Measurements from ENCODE around the gene GOT2.
"Not testable (repeated sequence)": the region's sequence is repeated elsewhere in the genome, so short reads cannot be mapped to it uniquely, and the experiment has no call there.

Gene GOT2

DNA sequence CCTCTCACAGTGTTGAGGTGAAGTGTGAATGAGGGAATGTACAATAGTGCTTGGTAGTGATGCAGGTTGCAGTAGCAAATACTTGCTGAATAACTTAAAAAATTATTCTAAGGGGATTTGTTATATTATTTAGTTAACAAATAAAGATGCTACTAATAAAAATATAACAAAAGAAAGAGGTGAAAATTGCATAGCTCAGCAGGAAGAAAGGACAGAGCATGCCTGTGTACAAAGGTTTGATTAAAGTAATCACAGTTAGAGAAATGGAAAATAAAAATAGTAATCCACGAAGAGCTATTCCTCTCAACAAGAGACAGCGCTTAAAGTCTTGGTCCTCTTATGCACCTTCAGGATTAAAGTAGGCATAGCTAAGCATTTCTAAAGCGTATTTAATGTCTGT lies 11.0 kb downstream of the GOT2 start:
- DNase-seq (ENCODE audit: low read depth in 1 of 2, low spot score in 1 of 2): no peak

DNA sequence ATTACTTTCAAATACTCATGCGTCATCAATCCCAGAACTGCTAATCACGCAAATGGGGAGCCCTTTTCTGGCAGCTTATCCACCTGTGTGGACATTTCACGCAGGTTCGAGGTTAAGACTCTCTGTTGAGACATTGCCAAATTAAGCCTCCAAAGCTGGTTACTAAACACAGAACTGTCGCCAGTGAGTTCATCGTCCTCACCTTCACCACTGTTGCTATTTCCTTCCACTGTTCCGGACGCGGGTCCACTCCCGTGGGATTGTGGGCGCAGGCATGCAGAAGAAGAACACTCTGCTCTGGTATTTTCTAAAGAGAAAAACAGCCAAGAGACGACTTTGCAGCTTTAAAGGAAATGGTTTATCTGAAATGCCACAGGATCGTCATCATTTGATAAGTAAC lies 16.1 kb downstream of the GOT2 start:
- DNase-seq (ENCODE audit: low read depth in 1 of 2, low spot score in 1 of 2): no peak

DNA sequence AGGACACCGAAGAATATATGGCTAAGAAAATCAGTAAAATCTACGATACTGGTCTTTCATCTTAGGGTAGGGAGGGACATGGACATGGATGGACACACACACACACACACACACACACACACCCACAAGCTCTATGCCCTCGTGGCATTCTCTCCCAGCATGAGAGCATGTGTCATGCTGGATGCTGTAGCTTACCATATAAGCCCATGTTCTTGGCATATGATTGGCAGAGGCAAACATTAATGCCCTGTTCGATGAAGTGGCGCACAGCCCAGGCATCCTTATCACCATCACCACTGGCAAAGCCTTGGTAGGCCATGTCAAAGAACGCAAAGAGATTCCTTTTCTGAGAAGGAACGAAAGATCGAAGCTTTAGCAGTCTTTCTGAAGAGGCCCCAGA lies 17.6 kb downstream of the GOT2 start:
- no peak for DNase-seq (ENCODE audit: low read depth in 1 of 2, low spot score in 1 of 2)

DNA sequence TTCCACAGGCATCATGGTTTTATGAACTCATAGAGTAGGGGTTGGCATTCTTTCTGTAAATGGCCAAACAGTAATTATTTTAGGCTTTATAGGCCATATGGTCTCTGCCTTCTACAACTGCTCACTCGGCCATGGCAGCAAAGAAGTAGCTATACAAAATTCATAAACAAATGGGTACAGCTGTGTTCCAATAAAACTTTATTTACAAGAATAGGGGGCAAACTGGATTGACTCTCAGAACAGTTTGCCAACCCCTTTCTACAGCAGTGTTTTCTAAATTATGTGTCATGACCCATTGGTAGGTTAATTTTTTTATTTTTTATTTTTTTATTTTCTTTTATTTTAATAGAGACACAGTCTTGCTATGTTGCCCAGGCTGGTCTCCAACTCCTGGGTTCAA lies 20.4 kb downstream of the GOT2 start:
- DNase-seq (ENCODE audit: low read depth in 1 of 2, low spot score in 1 of 2): no peak

DNA sequence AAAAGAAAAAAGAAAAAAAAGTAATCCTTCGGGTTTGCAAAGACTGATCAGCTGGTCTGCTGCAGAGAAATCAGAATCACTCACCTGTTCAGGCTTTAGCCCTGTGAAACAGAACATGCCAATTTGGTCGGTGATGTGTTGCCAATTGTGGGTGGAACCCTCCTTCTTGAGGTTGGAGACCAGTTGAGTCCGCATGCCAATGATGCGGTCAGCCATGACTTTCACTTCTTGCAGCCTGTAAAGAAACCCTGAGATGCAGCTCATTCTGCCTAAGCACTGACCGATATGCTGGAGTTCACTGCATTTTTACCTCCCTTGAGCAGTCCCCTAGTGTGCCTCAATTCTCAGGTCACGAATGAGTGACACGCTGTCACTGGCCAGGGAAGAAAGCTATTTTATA lies 24.8 kb downstream of the GOT2 start:
- no peak for DNase-seq (ENCODE audit: low read depth in 1 of 2, low spot score in 1 of 2)

DNA sequence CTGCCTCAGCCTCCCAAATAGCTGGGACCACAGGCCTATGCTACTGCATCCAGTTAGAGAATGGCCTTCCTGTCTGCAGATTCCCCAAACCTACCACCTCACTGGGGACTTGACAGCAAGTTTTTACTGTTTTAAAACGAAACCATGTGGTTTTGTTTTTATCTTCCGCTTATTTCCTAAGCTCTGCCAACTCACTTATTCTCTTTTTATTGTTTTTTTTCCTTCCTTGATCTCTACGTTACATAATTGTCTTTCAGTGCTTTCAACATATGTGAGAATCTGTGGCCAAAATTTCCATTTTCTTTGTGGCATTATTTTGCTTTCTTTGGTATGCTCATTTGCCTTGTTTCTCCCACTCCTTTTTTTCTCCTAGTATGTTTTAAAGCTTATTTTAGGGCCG lies 35.0 kb downstream of the GOT2 start:
- no peak for DNase-seq (ENCODE audit: low read depth in 1 of 2, low spot score in 1 of 2)

DNA sequence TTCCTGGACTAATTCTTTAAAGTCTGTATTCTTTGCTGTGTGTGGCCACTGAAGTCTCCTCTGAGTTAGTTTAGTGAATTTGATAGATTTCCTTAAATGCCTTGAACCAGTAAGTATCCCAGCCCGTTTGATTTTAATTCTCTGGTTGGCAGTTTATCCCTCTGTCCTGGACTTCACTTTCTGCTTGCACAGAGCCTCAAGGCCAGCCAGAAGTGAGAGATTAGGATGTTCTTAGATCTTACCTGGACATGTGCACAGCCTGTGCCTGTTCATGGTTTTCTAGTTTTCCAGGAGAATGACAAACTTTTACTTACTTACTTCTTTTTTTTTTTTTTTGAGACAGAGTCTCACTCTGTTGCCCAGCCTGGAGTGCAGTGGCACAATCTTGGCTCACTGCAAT lies 38.7 kb downstream of the GOT2 start:
- no peak for DNase-seq (ENCODE audit: low read depth in 1 of 2, low spot score in 1 of 2)

DNA sequence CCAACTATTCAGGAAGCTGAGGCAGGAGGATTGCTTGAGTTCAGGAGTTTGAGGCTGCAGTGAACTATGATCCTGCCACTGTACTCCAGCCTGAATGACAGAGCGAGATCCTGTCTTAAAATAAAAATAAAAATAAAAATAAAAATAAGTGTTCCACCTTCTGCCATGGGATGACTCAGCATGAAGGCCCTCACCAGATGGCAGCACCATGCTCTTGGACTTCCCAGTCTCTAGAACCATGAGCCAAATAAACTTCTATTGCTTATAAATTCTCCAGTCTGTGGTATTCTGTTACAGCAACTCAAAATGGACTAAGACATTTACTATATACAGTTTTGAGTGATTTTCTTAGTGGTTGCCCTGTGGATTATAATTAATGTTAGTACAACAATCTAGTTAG lies 41.7 kb downstream of the GOT2 start:
- no peak for DNase-seq (ENCODE audit: low read depth in 1 of 2, low spot score in 1 of 2)

DNA sequence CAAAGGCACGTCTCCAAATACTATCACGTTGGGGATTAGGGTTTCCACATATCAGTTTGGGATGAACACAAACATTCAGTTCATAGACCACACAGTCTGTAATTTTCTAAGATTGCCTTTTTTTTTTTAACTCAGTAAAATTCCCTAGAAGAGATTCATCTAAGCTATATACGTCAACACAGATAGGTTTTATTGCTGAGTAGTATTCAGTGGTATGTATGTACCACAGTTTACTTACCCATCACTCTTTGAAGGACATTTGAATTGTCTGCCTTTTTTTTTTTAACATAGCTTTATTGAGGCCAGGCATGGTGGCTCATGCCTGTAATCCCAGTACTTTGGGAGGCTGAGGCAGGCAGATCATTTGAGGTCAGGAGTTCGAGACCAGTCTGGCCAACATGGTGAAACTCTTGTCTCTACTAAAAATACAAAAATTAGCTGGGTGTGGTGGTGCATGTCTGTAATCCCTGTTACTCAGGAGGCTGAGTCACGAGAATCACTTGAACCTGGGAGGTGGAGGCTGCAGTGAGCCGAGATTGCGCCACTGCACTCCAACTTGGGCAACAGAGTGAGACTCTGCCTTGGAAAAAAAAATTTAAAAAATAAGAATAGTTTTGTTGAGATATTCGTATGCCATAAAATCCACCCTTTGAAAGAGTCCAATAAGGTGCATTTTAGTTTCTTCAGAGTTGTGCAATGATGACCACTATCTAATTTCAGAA lies 47.0 kb downstream of the GOT2 start:
- DNase-seq (ENCODE audit: low read depth in 1 of 2, low spot score in 1 of 2): not testable (repeated sequence)

DNA sequence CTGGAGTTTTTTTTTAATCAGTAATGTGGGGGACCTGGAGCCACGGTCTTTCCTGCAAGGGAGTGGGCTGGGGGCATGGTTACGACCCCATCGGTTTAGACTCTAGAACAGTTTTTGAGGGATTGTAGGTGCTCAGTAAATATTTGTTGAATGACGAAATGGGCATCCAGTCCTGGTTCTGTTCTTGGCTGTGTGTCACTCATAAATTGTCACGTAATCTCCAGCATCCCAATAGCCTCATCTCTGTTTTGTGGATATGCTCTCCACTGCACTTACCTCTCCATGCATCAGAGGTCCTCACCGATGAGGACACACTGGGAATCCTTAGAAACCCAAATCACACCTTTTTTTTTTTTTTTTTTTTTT lies 49.0 kb downstream of the GOT2 start:
- no peak for DNase-seq (ENCODE audit: low read depth in 1 of 2, low spot score in 1 of 2)

DNA sequence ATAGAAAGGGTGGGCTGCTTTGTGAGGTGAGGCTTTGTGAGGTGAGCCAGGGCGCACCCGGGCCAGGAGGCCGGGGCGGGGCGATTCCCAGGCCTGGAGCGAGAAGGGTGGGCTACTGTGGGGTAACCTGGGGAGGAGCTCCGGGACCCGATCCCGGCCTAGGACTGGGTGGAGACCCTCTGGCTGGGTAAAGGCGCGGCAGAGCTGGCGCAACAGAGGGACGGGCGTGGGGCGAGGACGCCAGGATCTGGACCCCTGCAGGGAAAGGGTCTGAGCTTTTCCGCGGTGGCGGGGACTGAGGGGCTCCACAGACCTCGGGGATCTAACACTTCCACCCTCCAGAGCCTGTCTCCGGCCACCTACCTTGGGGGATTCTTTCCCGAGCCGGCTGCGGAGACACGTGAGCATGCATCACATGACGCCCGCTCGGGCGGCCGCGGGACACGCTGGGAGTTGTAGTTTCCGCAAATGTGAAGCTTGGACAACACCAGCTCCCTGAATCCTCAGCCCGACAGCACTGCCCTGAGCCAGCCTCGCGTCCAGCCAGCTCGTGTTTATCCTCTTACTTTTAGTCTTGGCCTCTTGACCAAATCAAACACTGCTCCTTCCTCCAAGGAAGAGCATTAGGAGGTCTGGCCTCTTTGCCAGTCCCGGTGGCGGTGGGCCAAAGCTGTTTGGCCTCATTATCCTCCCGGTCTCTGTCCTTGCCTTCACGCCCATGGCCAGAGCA lies 49.6 kb downstream of the GOT2 start, which contains the start of gene SLC38A7:
Gene SLC38A7 (minus strand): TSS at position 417 of the 730 bp plus-strand sequence. CDS start 4,644 bp downstream, outside the sequence.
- DNase-seq (ENCODE audit: low read depth in 1 of 2, low spot score in 1 of 2): peak; percentile 35 to 48

DNA sequence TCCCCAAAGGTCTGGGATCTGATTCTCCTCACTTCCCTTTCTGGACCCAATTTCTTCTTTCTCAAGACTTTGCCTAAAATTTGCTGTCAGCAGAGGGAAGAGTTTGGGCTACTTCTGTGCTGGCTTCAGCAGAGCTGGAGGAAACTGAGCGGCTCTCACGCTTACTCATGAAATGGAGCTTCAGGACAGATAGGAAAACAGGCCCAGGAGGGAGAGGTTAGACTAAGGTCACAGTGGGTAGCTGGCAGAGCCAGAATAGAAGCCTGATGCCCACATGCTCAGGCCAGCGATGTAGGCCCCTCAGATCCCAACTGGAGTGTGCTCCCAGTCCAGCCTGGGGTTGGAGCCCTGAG lies 50.1 kb downstream of the GOT2 start:
- DNase-seq (ENCODE audit: low read depth in 1 of 2, low spot score in 1 of 2): no peak

DNA sequence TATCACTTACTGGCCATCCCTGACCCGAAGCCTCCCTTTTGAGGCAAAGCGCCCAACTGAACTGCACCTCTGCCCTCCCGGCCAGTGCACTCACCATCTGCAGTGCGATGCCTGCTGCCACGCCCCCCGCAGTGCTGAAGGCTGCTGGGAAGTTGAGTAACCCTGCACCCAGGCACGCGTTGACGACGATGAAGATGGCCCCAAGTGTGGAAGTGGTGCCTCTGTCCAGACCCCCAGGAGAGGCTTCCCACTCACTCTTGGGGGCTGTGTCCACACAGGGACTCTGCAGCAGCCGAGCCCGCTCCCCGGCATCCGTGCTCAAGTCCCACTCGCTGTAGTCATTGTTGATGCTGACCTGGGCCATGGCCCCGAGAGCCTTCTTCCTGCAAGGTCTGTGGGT lies 54.4 kb downstream of the GOT2 start:
- no peak for DNase-seq (ENCODE audit: low read depth in 1 of 2, low spot score in 1 of 2)

DNA sequence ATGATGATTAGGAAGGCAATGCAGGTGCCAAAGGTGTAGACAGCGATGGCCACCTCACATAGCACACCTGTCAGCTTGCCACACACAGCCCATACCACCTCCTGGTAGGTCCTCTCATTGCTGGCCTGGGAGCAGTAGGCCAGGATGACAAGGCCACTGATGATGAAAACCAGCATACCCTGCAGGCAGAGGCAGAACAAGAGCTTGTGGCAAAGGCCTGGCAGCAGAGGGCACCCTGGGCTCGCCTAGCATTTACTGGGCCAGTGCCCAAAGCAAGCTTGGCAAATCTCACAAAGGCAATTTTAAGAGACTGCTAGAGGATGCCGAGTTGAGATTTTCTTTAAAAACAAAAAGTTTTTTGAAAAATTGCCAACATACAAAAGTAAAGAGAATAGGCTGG lies 55.4 kb downstream of the GOT2 start:
- no peak for DNase-seq (ENCODE audit: low read depth in 1 of 2, low spot score in 1 of 2)

DNA sequence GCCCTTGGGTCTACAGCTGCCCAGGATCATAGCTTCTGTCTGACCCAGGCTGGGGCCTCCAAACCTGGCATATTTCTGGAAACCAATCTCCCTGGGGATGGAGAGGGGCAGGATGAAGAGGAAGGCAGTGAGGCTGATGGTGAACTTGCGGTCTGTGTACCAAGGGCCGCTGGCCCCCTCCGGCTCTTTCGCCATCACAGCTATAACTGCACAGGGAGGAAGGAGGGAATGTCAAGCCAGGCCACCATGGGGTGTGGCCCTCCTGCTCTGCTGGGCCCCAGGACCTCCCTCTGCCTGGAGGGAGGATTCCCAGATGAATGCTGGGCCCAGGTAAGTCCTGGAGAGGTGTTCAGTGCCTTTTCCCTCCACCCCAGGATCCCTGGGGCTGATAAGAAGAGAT lies 55.8 kb downstream of the GOT2 start:
- no peak for DNase-seq (ENCODE audit: low read depth in 1 of 2, low spot score in 1 of 2)

DNA sequence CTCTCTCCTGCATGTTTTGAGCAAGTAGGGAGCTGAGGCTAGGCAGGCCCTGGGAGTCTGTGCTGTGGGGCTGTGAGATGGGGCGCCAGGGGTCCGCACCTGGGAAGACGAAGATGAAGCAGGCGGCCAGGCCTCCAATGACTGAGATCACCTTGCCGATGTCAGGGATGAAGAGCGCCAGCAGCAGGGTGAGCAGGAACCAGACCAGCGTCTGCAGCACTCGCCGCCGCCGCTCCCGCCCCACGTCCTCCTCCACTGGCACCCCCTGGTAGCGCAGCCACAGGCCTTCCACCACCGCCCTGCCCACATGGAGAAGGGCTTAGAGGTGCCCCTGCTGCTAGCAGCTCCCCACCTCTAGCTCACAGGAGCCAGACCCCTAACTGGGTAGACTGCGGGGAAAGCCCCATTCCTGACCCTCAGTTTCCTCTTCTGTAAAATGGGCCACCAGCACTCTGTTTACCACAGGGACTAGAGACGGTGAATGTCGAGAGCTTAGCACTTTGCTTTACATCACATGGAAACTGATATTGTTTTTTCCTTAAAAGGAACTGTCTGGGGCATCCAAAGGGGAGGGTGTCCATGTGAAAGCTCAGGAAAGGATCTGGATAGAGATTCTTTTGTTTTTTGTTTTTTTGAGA lies 63.1 kb downstream of the GOT2 start:
- no peak for DNase-seq (ENCODE audit: low read depth in 1 of 2, low spot score in 1 of 2)

DNA sequence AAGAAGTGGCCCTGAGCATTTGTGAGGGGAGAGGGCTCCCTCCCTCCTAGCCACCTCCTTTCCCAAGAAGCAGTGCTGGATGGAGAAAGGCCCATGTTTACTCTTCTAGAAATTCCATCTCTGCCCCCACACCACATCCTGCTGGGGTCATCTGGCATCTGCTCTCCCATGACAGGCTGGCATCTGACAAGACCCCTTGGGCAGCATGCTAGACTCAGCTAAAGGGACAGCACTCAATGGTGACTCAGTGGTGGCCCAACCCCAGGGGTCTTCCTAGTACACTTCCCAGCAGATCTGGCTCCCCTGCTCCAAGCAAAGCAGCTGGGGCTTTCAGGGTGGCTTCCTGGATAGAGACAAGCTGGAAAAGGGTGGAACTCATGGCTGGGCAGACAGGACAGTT lies 63.9 kb downstream of the GOT2 start:
- DNase-seq (ENCODE audit: low read depth in 1 of 2, low spot score in 1 of 2): no peak

DNA sequence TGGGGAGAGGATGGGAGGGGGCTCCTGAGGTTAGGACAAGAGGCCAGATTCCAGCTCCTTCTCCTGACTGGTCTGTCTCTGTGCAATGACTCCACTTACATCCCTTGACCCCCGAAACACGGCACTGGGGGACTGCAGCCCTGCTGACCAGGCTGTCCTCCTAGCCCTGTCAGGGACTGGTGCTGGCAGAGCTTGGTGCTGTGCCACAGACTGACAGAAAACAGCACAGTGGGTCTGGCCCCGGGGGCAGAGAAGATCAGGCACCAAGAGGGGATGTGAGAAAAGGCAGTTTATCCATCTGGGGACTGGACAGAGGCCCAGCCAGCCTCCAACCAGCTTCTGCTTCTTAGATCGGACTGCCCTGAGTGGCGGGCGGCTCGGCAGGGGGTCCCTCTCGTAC lies 68.9 kb downstream of the GOT2 start:
- no peak for DNase-seq (ENCODE audit: low read depth in 1 of 2, low spot score in 1 of 2)

DNA sequence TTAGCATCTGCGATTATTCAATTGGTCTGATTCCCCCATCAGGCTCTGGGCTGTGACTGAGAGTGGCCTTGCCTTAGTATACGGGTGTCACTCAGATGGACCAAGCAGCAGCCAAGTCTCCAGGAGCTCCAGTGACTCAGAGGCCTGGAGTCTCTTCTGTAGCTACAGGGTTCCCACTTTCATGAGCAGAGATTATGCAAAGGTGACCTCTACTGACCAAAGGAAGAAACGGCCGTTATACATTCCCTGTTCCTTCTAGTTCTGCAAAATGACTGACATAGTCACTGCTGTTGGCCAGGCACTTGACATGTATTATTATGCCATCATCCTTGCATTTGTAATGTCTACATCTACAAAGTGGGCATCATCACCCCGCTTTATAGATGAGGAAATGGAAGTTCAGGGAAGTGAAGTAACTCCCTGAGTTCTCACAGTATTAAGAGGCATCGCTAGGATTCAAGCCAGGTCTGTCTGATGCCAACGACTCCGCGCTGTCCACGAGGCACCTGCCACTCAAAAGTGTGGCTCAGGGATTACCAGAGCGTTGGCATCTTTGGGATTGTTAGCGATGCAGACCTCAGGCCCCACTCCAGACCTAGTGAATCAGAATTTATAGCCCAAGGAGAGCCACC lies 72.8 kb downstream of the GOT2 start:
- no peak for DNase-seq (ENCODE audit: low read depth in 1 of 2, low spot score in 1 of 2)

DNA sequence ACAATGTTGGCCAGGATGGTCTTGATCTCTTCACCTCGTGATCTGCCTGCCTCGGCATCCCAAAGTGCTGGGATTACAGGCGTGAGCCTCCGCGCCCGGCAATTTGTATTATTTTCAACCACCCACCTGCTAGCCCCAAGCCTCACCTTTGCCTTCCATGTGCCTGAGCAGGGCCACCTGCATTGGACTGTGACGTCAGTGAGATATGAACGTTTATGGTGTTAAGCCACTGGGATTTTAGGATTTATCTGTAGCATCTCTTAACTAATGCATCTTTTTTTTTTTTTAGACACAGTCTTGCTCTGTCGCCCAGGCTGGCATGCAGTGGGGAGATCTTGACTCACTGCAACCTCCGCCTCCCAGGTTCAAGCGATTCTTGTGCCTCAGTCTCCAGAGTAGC lies 74.2 kb downstream of the GOT2 start:
- not testable (repeated sequence) for DNase-seq (ENCODE audit: low read depth in 1 of 2, low spot score in 1 of 2)

DNA sequence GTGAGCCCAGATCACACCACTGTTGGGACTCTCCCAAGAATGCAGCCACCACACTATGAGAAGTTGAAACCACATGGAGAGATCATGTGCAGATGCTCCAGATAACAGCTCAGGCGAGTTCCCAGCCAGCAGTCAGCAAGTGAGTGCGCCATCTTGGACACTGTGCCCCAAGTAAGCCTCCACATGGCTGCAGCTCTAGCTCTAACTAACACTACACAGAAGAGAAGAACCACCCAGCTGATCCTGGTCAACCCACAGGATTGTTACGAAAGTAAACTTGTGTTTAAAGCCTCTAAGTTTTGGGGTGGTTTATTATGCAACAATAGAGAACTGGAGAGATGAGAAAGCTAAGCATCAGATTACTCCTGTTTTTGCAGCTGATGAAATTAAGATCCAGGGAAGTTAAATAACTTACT lies 75.3 kb downstream of the GOT2 start:
- no peak for DNase-seq (ENCODE audit: low read depth in 1 of 2, low spot score in 1 of 2)
